ENCODE data around the gene MLXIP.
A peak's percentile ranks its signal among the peaks of the same experiment; 100 is the strongest.

Gene MLXIP

DNA sequence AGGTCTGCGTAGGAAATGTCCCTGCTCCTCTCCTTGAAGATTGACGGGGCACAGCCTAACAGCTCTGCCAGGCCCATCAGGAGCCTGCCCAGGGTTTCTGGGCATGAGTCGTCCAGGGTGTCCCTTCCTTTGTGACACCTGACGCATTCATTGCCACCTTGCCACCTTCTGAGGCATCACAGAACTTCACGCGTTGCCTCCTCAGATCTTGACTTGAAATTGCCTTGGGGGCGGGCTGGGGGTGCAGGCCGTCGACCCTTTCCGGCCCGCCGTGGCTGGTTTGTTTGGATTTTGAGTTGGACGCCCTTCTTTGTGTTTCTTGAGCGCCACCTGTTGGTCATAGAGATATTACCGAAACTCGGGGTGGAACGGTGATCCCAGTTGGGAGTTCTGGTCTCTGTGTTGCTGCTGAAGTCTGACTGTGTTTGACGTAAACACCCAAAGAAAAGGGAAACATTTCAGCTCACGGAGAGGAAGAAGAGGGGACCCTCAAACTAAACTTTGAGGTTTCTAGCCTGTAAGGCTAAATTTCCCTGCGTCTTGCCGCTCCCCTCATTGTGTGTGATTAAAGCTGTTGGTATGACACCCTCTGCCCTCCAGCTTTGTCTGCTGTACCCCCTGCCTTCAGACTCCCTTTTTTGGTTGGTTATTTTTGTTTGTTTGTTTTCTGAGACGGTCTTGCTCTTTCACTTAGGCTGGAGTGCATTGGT lies 44.6 kb downstream of the MLXIP start:
- H3K4me2 ChIP-seq = peak overlapping the region; percentile 79
- H3K36me3 ChIP-seq = peaks cover 53% of the 10 kb centered on the region
- TF ChIP-seq Cebpa-rat (IDR thresholded peaks at IDR 0.05) = no peak
- H4K20me1 ChIP-seq = peaks cover 97% of the 10 kb centered on the region
- H3K9ac ChIP-seq = peak overlapping the region; percentile 49; the same call in 1 of the 2 replicates
- no peaks in the 10 kb centered on the region for H3K9me3 ChIP-seq
- H3K4me3 ChIP-seq = no peak overlapping the region
- no peaks in the 10 kb centered on the region for H3K27me3 ChIP-seq
- H3K27ac ChIP-seq = peak overlapping the region; percentile 76
- peaks cover 87% of the 10 kb centered on the region for H3K4me1 ChIP-seq

DNA sequence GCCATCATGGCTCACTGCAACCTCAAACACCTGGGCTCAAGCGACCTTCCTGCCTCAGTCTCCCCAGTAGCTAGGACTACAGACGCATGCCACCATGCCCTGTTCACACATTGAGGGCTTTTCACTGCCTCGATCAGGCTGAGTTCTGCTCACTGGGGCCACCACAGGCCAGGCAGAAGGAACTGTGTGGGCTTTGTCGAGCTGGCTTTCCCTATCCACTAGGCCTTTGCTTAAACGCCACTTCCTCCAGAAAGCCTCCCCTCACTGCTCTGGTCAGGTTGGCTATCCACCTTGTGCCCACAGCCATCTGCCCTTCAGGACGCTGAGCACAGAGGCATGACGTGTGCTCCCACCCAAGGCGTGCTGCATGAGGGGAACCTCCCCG lies 45.2 kb downstream of the MLXIP start:
- no peak overlapping the region for H3K4me3 ChIP-seq
- no peaks in the 10 kb centered on the region for H3K27me3 ChIP-seq
- H3K9ac ChIP-seq = peak overlapping the region; percentile 9; the same call in 1 of the 2 replicates
- H3K36me3 ChIP-seq = peaks cover 55% of the 10 kb centered on the region
- H4K20me1 ChIP-seq = peaks cover 97% of the 10 kb centered on the region
- peak overlapping the region; percentile 76 for H3K27ac ChIP-seq
- H3K9me3 ChIP-seq = no peaks in the 10 kb centered on the region
- H3K4me2 ChIP-seq = peak overlapping the region; percentile 79
- H3K4me1 ChIP-seq = peaks cover 92% of the 10 kb centered on the region
- TF ChIP-seq Cebpa-rat (IDR thresholded peaks at IDR 0.05) = no peak

DNA sequence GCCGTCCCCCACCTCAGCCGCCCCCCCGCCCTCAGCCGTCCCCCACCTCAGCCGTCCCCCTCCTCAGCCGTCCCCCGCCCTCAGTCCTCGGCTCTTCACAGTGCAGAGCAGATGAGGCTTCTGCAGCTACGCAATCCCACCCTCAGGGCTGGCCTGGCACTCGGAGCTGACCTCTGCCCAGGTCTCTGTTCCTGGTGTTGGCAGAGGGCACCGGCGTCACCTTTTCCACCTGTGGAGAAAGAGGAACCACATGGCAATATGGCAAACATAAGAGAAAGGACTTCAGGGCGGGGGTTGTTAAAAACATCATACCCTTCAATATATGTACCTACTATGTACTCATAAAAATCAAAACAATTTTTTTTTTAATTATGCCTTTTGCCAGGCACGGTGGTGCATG lies 45.8 kb downstream of the MLXIP start:
- H3K9ac ChIP-seq = no peak overlapping the region

GRCh38 chr12:122125452-122126341 lies 47.1 kb downstream of the MLXIP start:
- no peaks in the 10 kb centered on the region for H3K27me3 ChIP-seq
- H4K20me1 ChIP-seq = peaks cover 97% of the 10 kb centered on the region
- no peaks in the 10 kb centered on the region for H3K9me3 ChIP-seq
- H3K4me1 ChIP-seq = peaks cover 83% of the 10 kb centered on the region
- peaks cover 59% of the 10 kb centered on the region for H3K36me3 ChIP-seq
- H3K9ac ChIP-seq = peak overlapping the region; percentile 68
- H3K4me2 ChIP-seq = peak overlapping the region; percentile 77
- peak overlapping the region; percentile 71 for H3K27ac ChIP-seq
- no peak overlapping the region for H3K4me3 ChIP-seq
- no peak for TF ChIP-seq Cebpa-rat (IDR thresholded peaks at IDR 0.05)

More for the DNA sequence above, 45.8 kb downstream of the MLXIP start:
- Histone ChIP-seq H3K36me3 (peaks cover 56% of the 10 kb centered on the region), H3K4me3 (no peak overlapping the region), H3K9me3 (no peaks in the 10 kb centered on the region), H3K27me3 (no peaks in the 10 kb centered on the region), H3K4me2 (peak overlapping the region; percentile 77), H3K4me1 (peaks cover 96% of the 10 kb centered on the region), H3K27ac (peak overlapping the region; percentile 58), H4K20me1 (peaks cover 97% of the 10 kb centered on the region)
- no peak for TF ChIP-seq Cebpa-rat (IDR thresholded peaks at IDR 0.05)

- Histone ChIP-seq H3K27me3 (no peaks in the 10 kb centered on the region), H3K27ac (peak overlapping the region; percentile 71), H3K4me1 (peaks cover 77% of the 10 kb centered on the region), H3K9ac (peak overlapping the region; percentile 68), H4K20me1 (peaks cover 97% of the 10 kb centered on the region), H3K4me2 (peak overlapping the region; percentile 77), H3K9me3 (no peaks in the 10 kb centered on the region), H3K36me3 (peaks cover 65% of the 10 kb centered on the region), H3K4me3 (no peak overlapping the region)
- no peak for TF ChIP-seq Cebpa-rat (IDR thresholded peaks at IDR 0.05)
These were observed 47.7 kb downstream of the MLXIP start for GRCh38 chr12:122126342-122126635.

DNA sequence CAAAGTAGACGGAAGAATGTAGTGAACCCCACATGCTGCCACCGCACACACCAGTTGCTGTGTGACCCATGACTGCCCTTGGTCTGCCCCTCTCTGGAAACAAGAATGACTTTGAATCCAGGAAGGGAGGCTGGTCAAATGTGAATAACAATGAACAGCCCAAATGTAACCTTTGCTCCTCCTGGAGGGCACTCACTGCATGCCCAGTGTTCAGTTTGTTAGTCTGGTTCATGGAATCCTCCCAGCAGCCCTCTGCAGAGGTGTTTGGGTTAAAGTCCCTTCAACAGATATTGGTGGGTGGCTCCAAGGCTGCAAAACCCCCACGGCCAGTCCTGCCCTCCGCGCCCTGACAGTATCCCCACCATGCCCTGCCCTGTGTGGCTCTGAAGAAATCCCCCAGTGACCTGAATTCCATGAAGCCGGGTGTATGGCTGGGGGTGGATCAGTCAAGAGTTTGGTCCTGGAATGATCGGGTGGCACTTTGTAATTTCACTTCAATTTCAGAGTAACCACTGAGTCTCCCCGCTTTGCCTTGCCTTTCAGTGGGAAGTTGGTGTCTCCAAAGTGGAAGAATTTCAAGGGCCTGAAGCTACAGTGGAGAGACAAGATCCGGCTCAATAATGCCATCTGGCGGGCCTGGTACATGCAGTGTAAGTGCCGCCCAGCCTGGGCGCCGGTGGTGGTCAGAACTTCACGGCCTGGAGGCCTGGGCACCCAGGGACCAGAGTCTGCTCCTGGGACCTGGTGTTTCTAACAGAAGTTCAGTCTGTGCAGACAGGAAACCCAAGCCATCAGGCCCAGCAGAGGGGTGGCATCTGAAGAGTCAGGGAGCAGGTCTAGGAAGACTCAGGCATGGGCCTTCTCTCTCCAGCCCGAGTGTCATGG lies 48.4 kb downstream of the MLXIP start:
- Histone ChIP-seq H3K9me3 (no peaks in the 10 kb centered on the region), H3K4me1 (peaks cover 70% of the 10 kb centered on the region), H3K27me3 (no peaks in the 10 kb centered on the region), H4K20me1 (peaks cover 97% of the 10 kb centered on the region), H3K27ac (peak overlapping the region; percentile 71), H3K4me3 (peak overlapping the region; percentile 10; the same call in 1 of the 2 replicates), H3K4me2 (peak overlapping the region; percentile 77), H3K36me3 (peaks cover 72% of the 10 kb centered on the region), H3K9ac (peak overlapping the region; percentile 68)
- no peak for TF ChIP-seq Cebpa-rat (IDR thresholded peaks at IDR 0.05)

DNA sequence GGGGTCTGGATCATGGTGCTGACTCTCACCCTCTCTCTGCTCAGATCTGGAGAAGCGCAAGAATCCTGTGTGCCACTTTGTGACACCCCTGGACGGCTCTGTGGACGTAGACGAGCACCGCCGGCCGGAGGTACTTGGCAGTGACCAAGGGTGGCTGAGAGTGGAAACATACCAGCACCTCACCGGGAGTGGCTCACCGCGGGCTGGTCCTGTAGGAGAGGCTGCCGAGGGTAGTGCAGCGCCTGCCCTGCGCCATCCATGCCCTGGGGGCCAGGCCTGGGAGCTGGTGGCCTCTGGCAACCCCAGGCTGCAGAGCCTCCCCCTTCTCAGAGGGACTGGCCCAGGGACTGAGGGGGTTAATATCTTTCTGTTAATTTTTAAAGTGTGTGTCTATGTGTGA lies 49.3 kb downstream of the MLXIP start:
- Histone ChIP-seq H3K27ac (peak overlapping the region; percentile 71), H3K36me3 (peaks cover 81% of the 10 kb centered on the region), H3K4me3 (peak overlapping the region; percentile 10; the same call in 1 of the 2 replicates)

DNA sequence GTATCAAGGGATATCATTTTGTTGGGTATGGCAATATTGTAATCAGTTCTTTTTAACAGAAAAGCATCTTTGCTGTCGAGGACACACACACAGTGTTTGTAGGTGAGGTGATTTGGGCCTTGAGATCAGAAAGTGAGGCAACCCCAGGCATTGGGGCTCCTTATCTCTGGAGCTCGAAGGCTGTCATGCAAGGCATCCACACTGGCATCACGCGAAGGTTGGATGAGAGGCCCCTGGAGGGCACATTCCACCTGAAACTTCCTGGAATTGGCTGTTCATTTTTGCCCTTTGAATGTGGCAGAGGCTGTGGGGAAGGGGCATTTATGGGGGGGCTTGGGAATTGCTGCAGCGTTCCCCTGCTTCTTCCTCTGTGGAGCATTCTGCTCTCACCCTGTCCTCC lies 49.9 kb downstream of the MLXIP start:
- TF ChIP-seq Cebpa-rat (IDR thresholded peaks at IDR 0.05) = no peak
- peaks cover 87% of the 10 kb centered on the region for H3K36me3 ChIP-seq
- H3K9ac ChIP-seq = peak overlapping the region; percentile 68; the same call in 1 of the 2 replicates
- peak overlapping the region; percentile 71 for H3K27ac ChIP-seq
- H4K20me1 ChIP-seq = peaks cover 97% of the 10 kb centered on the region
- H3K9me3 ChIP-seq = no peaks in the 10 kb centered on the region
- peak overlapping the region; percentile 77 for H3K4me2 ChIP-seq
- peaks cover 55% of the 10 kb centered on the region for H3K4me1 ChIP-seq
- H3K27me3 ChIP-seq = no peaks in the 10 kb centered on the region
- no peak overlapping the region for H3K4me3 ChIP-seq

More for the DNA sequence above, 49.3 kb downstream of the MLXIP start:
- H3K9me3 ChIP-seq = no peaks in the 10 kb centered on the region
- peak overlapping the region; percentile 77 for H3K4me2 ChIP-seq
- TF ChIP-seq Cebpa-rat (IDR thresholded peaks at IDR 0.05) = no peak
- peak overlapping the region; percentile 68 for H3K9ac ChIP-seq
- peaks cover 97% of the 10 kb centered on the region for H4K20me1 ChIP-seq
- no peaks in the 10 kb centered on the region for H3K27me3 ChIP-seq
- H3K4me1 ChIP-seq = peaks cover 61% of the 10 kb centered on the region

- Histone ChIP-seq H3K27ac (peak overlapping the region; percentile 71; the same call in 1 of the 2 replicates), H3K9me3 (no peaks in the 10 kb centered on the region), H3K4me2 (no peak overlapping the region; the same call in 1 of the 2 replicates), H4K20me1 (peaks cover 99% of the 10 kb centered on the region), H3K4me1 (peaks cover 51% of the 10 kb centered on the region), H3K9ac (no peak overlapping the region), H3K36me3 (peaks cover 90% of the 10 kb centered on the region), H3K4me3 (no peak overlapping the region), H3K27me3 (no peaks in the 10 kb centered on the region)
- TF ChIP-seq Cebpa-rat (IDR thresholded peaks at IDR 0.05) = no peak
These were observed 50.6 kb downstream of the MLXIP start for GRCh38 chr12:122129131-122129530.

Data from BLaER1 (cell line).